GM19043 (cell line): ENCODE results near the gene FUNDC1.

Source experiments
- ATAC-seq: cut with Tn5 transposase; IDR thresholded peaks from one replicate; pipeline ENCODE4 v1.9.1; 2021; ENCODE audit warnings: low read depth; ENCODE audit not compliant: unreplicated experiment

The FUNDC1 gene

DNA sequence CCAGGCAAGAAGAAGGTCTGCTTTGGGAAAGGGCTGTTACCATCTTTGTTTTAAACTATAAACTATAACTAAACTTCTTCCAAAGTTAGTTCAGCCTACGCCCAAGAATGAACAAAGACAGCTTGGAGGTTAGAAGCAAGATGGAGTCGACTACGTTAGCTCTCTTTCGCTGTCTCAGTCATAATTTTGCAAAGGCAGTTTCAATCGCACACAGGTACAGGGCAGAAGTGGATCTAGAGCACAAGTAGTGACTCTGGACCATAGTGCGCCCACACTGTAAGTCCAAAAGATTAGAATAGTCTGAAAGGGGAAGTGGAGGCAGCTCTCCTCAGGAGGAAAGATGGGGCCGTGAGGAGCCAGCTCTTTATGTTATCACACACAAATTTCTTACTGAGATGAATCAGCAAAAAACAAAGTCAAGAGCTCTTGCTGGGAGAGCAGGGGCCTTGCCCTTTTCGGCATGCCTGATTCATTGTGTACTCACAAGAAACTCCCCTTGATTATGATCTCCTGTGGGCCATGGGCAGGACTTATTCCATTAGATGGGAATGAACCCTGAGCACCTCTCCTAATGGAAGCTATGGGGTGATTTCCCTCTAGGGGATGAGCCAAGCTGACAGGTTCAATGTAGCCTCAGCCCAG is 58.6 kb downstream of the FUNDC1 start:
- ATAC-seq, result no peak

DNA sequence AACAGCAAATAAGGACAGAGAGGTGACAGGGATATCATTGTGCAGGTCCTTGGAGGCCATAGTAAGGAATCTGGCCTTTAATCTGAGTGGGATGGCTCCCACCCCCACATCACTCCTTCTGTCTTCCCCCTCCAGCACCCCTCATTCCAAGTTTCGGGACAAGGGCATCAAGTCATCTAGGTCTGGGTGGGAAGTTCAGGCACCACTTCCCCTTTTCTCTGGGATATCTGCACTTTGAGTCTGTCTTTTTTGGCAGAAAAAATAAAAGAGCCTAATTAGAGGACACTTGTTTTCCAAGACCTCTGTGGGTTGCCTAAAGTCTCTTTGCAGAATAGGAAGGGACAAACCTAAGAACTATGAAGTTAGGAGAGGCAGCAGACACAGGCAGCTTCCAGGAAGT is 60.1 kb downstream of the FUNDC1 start:
- ATAC-seq, result no peak

DNA sequence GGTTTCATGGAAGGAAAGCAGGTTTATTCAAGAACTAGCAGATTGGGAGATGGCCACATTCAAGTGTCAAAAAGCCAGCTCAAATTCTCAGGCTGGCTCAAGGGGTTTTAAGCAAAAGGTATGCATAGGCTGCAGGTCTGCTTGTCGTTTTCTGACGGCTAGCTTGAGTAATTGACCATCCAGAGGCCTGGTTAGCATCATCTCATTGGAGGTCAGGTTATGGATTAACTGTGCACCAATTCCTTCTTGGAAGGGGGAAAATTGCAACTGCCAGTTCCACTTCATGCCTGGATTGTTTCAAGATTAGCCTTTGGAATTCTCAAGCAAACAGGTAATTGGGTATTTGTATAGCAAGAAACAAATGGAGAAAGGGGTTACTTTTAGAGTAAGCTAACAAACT is 62.1 kb downstream of the FUNDC1 start:
- no peak for ATAC-seq

DNA sequence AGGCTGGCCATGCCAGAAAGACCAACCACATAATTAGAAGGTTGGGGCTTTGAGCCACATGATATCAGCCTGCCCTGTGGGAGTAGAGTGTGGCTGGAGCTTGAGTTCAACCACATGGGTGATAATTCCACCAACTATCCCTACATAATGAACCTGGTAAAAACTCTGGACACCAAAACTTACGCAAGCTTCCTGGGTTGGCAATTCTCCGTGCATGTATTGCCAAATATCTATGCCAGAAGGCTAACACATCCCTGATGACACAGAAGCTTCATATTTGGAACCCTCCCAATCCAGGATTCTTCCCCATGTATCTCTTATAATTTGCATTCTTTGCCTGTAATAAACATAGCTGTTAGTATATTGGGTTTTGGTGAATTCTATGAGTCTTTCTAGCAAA is 68.2 kb downstream of the FUNDC1 start:
- no peak for ATAC-seq
